CD14-positive monocyte (primary cell): ENCODE data around the gene SLC30A5. TPM values are rescaled to one million over a fixed set of nuclear protein-coding genes. Genes with fewer than 3 reads are reported as not detected.
A peak's percentile ranks its signal among the peaks of the same experiment; 100 is the strongest.

Source experiments
- DNase-seq, 3 donors: peaks; one replicate each; pipeline ENCODE4 v3.0.0-alpha.2; 2011 to 2022
- H2AFZ ChIP-seq: 2 replicates; pipeline ENCODE4 v1.6.0; 2012; ENCODE audit warnings: mild to moderate bottlenecking, low read depth, low read length, inconsistent platforms; ENCODE audit not compliant: insufficient read depth, poor library complexity, severe bottlenecking
- H3K27ac ChIP-seq, 2 donors: 1 replicate in 1 of 2; 2 replicates in 1 of 2; pipeline ENCODE4 v1.5.1; 2012 to 2013; ENCODE audit warnings: low read length in 2 of 2, control low read depth in 1 of 2, inconsistent platforms in 1 of 2, low read depth in 1 of 2, mild to moderate bottlenecking in 1 of 2
- H3K27me3 ChIP-seq, 2 donors: one replicate each; pipeline versions ENCODE4 v1.6.0 to v1.6.1; 2011 to 2013; ENCODE audit warnings: low read length in 2 of 2; ENCODE audit not compliant: control insufficient read depth in 2 of 2, insufficient read depth in 2 of 2
- H3K36me3 ChIP-seq, 2 donors: replicated peaks in 1 of 2; 1 replicate in 1 of 2; 2 replicates in 1 of 2; pipeline versions ENCODE4 v1.5.1 to v1.6.1; 2012 to 2013; ENCODE audit warnings: low read length in 2 of 2, control low read depth in 1 of 2, inconsistent platforms in 1 of 2, mild to moderate bottlenecking in 1 of 2; ENCODE audit not compliant: insufficient read depth in 2 of 2, control insufficient read depth in 1 of 2
- H3K4me1 ChIP-seq, 2 donors: 1 replicate in 1 of 2; 2 replicates in 1 of 2; pipeline versions ENCODE4 v1.5.1 to v1.6.1; 2012 to 2013; ENCODE audit warnings: low read length in 2 of 2, control low read depth in 1 of 2, inconsistent platforms in 1 of 2, mild to moderate bottlenecking in 1 of 2, moderate library complexity in 1 of 2; ENCODE audit not compliant: insufficient read depth in 2 of 2, control insufficient read depth in 1 of 2
- H3K4me2 ChIP-seq: replicated peaks from 2 replicates; pipeline ENCODE3; 2012; ENCODE audit warnings: low read length, moderate library complexity, mild to moderate bottlenecking; ENCODE audit not compliant: poor library complexity, severe bottlenecking; ENCODE audit errors: extremely low read depth
- H3K4me3 ChIP-seq, 3 experiments: fragments of 200-600 bp in 1 of 3; sonication (generic) in 1 of 3; replicated peaks in 1 of 3; 1 replicate in 2 of 3; 2 replicates in 1 of 3; pipeline ENCODE4 v1.5.1; 2011 to 2013; ENCODE audit warnings: low read length in 3 of 3, mild to moderate bottlenecking in 3 of 3, control low read depth in 2 of 3, low read depth in 2 of 3, inconsistent platforms in 1 of 3, moderate library complexity in 1 of 3
- H3K79me2 ChIP-seq: 2 replicates; pipeline ENCODE4 v1.6.0; 2012; ENCODE audit warnings: mild to moderate bottlenecking, control low read depth, inconsistent platforms, low read length, moderate library complexity; ENCODE audit not compliant: insufficient read depth
- H3K9ac ChIP-seq: 2 replicates; pipeline ENCODE4 v1.6.0; 2017; ENCODE audit warnings: low read length, mild to moderate bottlenecking; ENCODE audit not compliant: insufficient read depth, poor library complexity, severe bottlenecking
- H3K9me3 ChIP-seq, 2 donors: replicated peaks in 1 of 2; 1 replicate in 1 of 2; 2 replicates in 1 of 2; pipeline versions ENCODE4 v1.5.1 to v1.6.1; 2012 to 2013; ENCODE audit warnings: low read length in 2 of 2, control low read depth in 1 of 2; ENCODE audit not compliant: control insufficient read depth in 1 of 2, insufficient read depth in 1 of 2
- H4K20me1 ChIP-seq: 2 replicates; pipeline ENCODE4 v1.6.0; 2012; ENCODE audit warnings: mild to moderate bottlenecking, low read length, control low read depth, moderate library complexity; ENCODE audit not compliant: insufficient read depth
- H3K27ac Mint-ChIP-seq, 7 donors: one replicate each; pipeline ENCODE4 v1.8.0; 2020; ENCODE audit warnings: mild to moderate bottlenecking in 7 of 7, mixed read lengths in 7 of 7, moderate library complexity in 6 of 7, inconsistent platforms in 2 of 7
- H3K27me3 Mint-ChIP-seq, 3 donors: one replicate each; pipeline ENCODE4 v1.8.0; 2021 to 2022; ENCODE audit warnings: low read depth in 3 of 3, mild to moderate bottlenecking in 3 of 3, mixed read lengths in 3 of 3, moderate library complexity in 3 of 3, inconsistent platforms in 1 of 3
- H3K36me3 Mint-ChIP-seq, 2 donors: one replicate each; pipeline ENCODE4 v1.8.0; 2020; ENCODE audit warnings: mixed read lengths in 2 of 2, inconsistent platforms in 1 of 2, mild to moderate bottlenecking in 1 of 2
- H3K4me1 Mint-ChIP-seq: one replicate; pipeline ENCODE4 v1.8.0; 2020; ENCODE audit warnings: mild to moderate bottlenecking, mixed read lengths
- H3K4me3 Mint-ChIP-seq, 2 donors: one replicate each; pipeline ENCODE4 v1.8.0; 2020; ENCODE audit warnings: mild to moderate bottlenecking in 2 of 2, mixed read lengths in 2 of 2, moderate library complexity in 1 of 2
- H3K9me3 Mint-ChIP-seq, 7 donors: one replicate each; pipeline ENCODE4 v1.8.0; 2020 to 2022; ENCODE audit warnings: mixed read lengths in 7 of 7, mild to moderate bottlenecking in 6 of 7, moderate library complexity in 6 of 7, inconsistent platforms in 2 of 7
- WGBS: methylation state at CpG from one replicate; pipeline ENCODE4 v1.1.5; 2013; ENCODE audit warnings: missing lambda C conversion rate; ENCODE audit not compliant: insufficient coverage; 5-methylcytosine and 5-hydroxymethylcytosine counted together
- intact Hi-C, 2 donors: fragments of 100-400 bp; cut with micrococcal nuclease; formaldehyde crosslinking; loops; one replicate each; pipeline versions ENCODE4 v1.15.0 to v1.15.1; 2023
- polyA plus RNA-seq, 3 donors: library from polyadenylated mRNA; depleted of rRNA in 1 of 3; unstranded in 2 of 3; stranded (reverse) in 1 of 3; fragments of 300-500 nt in 2 of 3; fragments of >200 nt in 1 of 3; fragmentation: Illumina TruSeq in 2 of 3; gene quantifications; 1 replicate in 2 of 3; 2 replicates in 1 of 3; pipeline ENCODE4 v1.2.3, GENCODE V29; 2012 to 2021
- TF ChIP-seq, protein P1 (sequence below): fragments of 200-600 bp; IDR thresholded peaks from one replicate; pipeline ENCODE4 v1.8.0; 2022; ENCODE audit warnings: antibody characterized with exemption, mild to moderate bottlenecking

Gene SLC30A5
- polyA plus RNA-seq, 3 donors = 12.6 to 28.2 (median 27.0) TPM

DNA sequence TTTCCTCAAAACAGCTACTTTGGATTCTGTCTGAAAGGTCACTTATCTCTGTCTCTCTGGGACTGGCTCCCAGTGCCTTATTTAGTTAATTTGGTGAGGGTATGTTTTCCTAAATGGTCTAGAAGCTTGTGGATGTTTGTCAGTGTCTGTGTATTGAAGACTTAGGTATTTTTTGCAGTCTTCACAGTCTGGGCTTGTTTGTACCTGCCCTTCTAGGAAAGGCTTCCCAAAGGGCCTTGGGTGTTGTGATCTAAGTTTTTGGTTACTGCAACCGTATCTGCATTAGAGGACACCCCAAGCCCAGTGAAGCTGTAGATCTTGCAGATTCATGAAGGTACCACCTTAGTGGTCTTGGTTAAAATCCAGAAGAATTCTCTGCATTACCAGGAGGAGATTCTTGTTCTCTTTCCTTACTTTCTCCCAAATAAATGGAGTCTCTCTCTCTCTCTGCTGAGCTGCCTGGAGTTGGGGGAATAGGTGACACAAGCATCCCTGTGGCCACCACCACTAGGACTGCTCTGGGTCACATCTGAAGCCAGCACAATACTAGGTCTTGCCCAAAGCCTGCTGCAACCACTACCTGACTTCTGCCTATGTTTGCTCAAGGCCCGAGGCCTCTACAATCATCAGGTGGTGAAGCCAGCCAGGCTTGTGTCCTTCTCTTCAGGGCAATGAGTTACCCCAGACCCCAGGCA is 55.3 kb downstream of the SLC30A5 start:
- H3K36me3 Mint-ChIP-seq = no peaks in the 10 kb centered on the region
- TF ChIP-seq, protein P1, sequence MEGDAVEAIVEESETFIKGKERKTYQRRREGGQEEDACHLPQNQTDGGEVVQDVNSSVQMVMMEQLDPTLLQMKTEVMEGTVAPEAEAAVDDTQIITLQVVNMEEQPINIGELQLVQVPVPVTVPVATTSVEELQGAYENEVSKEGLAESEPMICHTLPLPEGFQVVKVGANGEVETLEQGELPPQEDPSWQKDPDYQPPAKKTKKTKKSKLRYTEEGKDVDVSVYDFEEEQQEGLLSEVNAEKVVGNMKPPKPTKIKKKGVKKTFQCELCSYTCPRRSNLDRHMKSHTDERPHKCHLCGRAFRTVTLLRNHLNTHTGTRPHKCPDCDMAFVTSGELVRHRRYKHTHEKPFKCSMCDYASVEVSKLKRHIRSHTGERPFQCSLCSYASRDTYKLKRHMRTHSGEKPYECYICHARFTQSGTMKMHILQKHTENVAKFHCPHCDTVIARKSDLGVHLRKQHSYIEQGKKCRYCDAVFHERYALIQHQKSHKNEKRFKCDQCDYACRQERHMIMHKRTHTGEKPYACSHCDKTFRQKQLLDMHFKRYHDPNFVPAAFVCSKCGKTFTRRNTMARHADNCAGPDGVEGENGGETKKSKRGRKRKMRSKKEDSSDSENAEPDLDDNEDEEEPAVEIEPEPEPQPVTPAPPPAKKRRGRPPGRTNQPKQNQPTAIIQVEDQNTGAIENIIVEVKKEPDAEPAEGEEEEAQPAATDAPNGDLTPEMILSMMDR = no peak
- peak overlapping the region; percentile 0 for H3K9ac ChIP-seq
- no peaks in the 10 kb centered on the region for H3K79me2 ChIP-seq
- H3K4me1 ChIP-seq = peaks cover 0 to 4% of the 10 kb centered on the region in 2 donors
- intact Hi-C loops = no loop called here
- peak overlapping the region in 1 of 7 donors; percentile 63 for H3K27ac Mint-ChIP-seq
- H3K4me1 Mint-ChIP-seq = peaks cover 8% of the 10 kb centered on the region
- H3K36me3 ChIP-seq = no peaks in the 10 kb centered on the region
- H3K9me3 ChIP-seq = no peaks in the 10 kb centered on the region
- no peak for DNase-seq
- no peak overlapping the region for H3K4me3 ChIP-seq
- H4K20me1 ChIP-seq = no peaks in the 10 kb centered on the region
- H3K27me3 Mint-ChIP-seq = peaks cover 0 to 3% (median 2%) of the 10 kb centered on the region in 3 donors
- H3K27ac ChIP-seq = no peak overlapping the region
- WGBS = 94% methylated on average over 2 of the region's 2 CpGs
- no peak overlapping the region for H3K4me2 ChIP-seq
- no peaks in the 10 kb centered on the region for H3K27me3 ChIP-seq
- no peak overlapping the region for H2AFZ ChIP-seq
- peaks cover 0 to 6% (median 0%) of the 10 kb centered on the region in 7 donors for H3K9me3 Mint-ChIP-seq
- no peak overlapping the region for H3K4me3 Mint-ChIP-seq

DNA sequence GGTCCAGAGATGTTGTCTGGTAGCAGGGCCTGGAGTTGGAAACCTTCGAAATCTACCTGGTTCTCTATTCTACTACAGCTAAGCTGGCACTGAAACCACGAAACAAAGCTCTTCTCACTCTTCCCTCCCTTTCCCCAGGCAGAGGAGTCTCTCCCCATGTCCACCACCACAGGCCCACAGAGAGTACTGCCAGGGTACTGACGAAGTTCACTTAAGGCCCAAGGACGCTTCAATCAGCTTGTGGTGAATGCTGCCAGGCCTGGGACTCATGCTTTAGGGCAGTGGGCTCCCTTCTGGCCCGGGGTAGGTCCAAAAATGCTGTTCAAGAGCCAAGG is 55.8 kb downstream of the SLC30A5 start:
- no peak overlapping the region for H3K4me3 Mint-ChIP-seq
- no peaks in the 10 kb centered on the region for H3K36me3 Mint-ChIP-seq
- Histone ChIP-seq H3K36me3 (no peaks in the 10 kb centered on the region), H3K4me3 (no peak overlapping the region), H3K27me3 (no peaks in the 10 kb centered on the region), H3K9me3 (no peaks in the 10 kb centered on the region), H3K79me2 (no peaks in the 10 kb centered on the region), H3K4me2 (no peak overlapping the region), H2AFZ (no peak overlapping the region), H3K4me1 (peaks cover 0 to 4% of the 10 kb centered on the region in 2 donors), H3K9ac (peak overlapping the region; percentile 0), H4K20me1 (no peaks in the 10 kb centered on the region), H3K27ac (no peak overlapping the region)
- peaks cover 0 to 3% (median 2%) of the 10 kb centered on the region in 3 donors for H3K27me3 Mint-ChIP-seq
- intact Hi-C loops = no loop called here
- peaks cover 0 to 3% (median 0%) of the 10 kb centered on the region in 7 donors for H3K9me3 Mint-ChIP-seq
- no peak for DNase-seq
- no peak overlapping the region for H3K27ac Mint-ChIP-seq
- H3K4me1 Mint-ChIP-seq = peaks cover 8% of the 10 kb centered on the region
- TF ChIP-seq, protein P1 = no peak
- WGBS = 97% methylated on average over 4 of the region's 5 CpGs
